22Rv1 (cell line): ENCODE measurements around the gene ASB15.

ENCODE experiments used
- CTCF ChIP-seq: fragments of 450-650 bp; IDR thresholded peaks from 2 replicates; pipeline ENCODE4 v1.5.1; 2017; ENCODE audit warnings: mild to moderate bottlenecking
- ZFX ChIP-seq: fragments of 450-650 bp; IDR thresholded peaks from 2 replicates; pipeline ENCODE4 v1.6.1; 2017; ENCODE audit warnings: antibody characterized with exemption, borderline replicate concordance

GRCh38 chr7:123655614-123656013, 54.0 kb downstream of the ASB15 start, which contains the start of gene LMOD2:
- TF ChIP-seq ZFX (no peak), CTCF (no peak)
